Prostate gland (tissue), 2 donors: Measurements from ENCODE around the gene VAC14. TPM values are rescaled to one million over a fixed set of nuclear protein-coding genes. Genes with fewer than 3 reads are reported as not detected.

Experiments used
- DNase-seq: peaks from one replicate; pipeline ENCODE4 v3.0.0-alpha.2; 2019; ENCODE audit warnings: low spot score
- H3K27ac ChIP-seq, 2 donors: fragments of 200-600 bp; sonication (generic); 2 replicates each; pipeline ENCODE4 v1.5.1; 2017 to 2019
- H3K27me3 ChIP-seq: fragments of 200-600 bp; sonication (generic); replicated peaks from 2 replicates; pipeline ENCODE4 v1.5.1; 2019; ENCODE audit not compliant: insufficient read depth
- H3K36me3 ChIP-seq, 2 donors: fragments of 200-600 bp; sonication (generic); 1 replicate in 1 of 2; 2 replicates in 1 of 2; pipeline versions ENCODE4 v1.5.1 to v1.8.1; 2017 to 2019
- H3K4me1 ChIP-seq: fragments of 200-600 bp; sonication (generic); replicated peaks from 2 replicates; pipeline ENCODE4 v1.5.1; 2019
- H3K4me3 ChIP-seq, 2 donors: fragments of 200-600 bp; sonication (generic); 2 replicates each; pipeline ENCODE4 v1.5.1; 2017 to 2019
- H3K9me3 ChIP-seq: fragments of 200-600 bp; sonication (generic); 2 replicates; pipeline ENCODE4 v1.5.1; 2017
- POLR2A ChIP-seq: fragments of 450-650 bp; IDR thresholded peaks from one replicate; pipeline ENCODE4 v1.6.1; 2016; ENCODE audit warnings: antibody characterized with exemption, mild to moderate bottlenecking
- POLR2AphosphoS5 ChIP-seq: sonication (generic); formaldehyde crosslinking; IDR thresholded peaks from one replicate; pipeline ENCODE4 v1.6.1; 2017; ENCODE audit warnings: antibody characterized with exemption
- WGBS: methylation state at CpG from one replicate; pipeline ENCODE4 v1.1.5; 2018; 5-methylcytosine and 5-hydroxymethylcytosine counted together
- intact Hi-C: fragments of 100-400 bp; cut with DNase I; formaldehyde crosslinking; loops from one replicate; pipeline ENCODE4 v1.14.2; 2022
- total RNA-seq, 2 donors: library from RNA; depleted of rRNA; stranded (reverse); fragments of >200 nt; gene quantifications; one replicate each; pipeline ENCODE4 v1.1.0, GENCODE V29; 2016
- TF ChIP-seq, protein P1 (sequence below), 4 experiments: fragments of 200-600 bp in 2 of 4; fragments of 450-650 bp in 2 of 4; sonication (generic) in 2 of 4; IDR thresholded peaks; 1 replicate in 3 of 4; 2 replicates in 1 of 4; pipeline ENCODE4 v1.5.1; 2016 to 2019; ENCODE audit warnings: antibody characterized with exemption in 4 of 4, mild to moderate bottlenecking in 2 of 4, moderate library complexity in 2 of 4

The VAC14 gene
- total RNA-seq, 2 donors from 2014 or later: 30.3 to 66.8 TPM

DNA sequence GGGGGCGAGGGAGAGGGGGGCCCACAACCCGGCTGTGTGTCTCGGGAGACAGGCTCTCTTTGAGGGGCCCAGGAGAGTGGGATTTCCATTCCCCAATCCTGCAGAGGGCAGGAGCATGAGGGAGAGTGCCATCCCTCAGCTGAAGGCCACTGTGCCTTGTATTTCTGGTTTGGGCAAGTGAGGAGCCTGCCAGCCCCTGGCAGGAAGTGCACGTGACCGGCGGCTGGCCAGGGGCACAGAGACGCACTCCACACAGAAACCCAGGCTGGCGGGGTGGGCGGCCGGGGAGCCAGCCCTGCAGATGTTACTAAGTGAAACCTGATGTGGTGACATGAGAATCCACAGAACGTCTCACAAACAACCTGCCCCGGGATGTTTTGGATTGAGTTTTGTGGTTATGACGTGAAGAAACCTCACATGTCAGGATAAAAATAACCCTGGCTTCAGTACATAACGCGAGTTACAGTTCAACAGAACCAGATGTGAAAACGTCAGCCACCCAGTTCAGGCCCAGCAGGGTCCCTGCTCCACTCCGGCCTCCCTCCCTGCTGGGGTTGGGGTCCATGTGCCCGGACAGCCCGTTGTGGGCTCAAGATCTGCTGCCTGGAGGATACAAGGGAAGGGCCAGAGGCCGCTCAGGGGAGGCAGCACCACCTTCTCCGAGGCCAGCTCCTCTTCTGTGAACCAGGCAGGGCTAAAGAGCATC lies 63.4 kb downstream of the VAC14 start:
- Histone ChIP-seq H3K36me3 (no peaks in the 10 kb centered on the region), H3K27me3 (no peaks in the 10 kb centered on the region), H3K4me3 (no peak overlapping the region), H3K4me1 (peaks cover 16% of the 10 kb centered on the region), H3K9me3 (no peaks in the 10 kb centered on the region), H3K27ac (peak overlapping the region; percentile 89 to 93)
- intact Hi-C loops: loop anchor here (2.0 kb wide), 1 partner anchor 57 kb away; no protein-coding TSS in a partner anchor
- peak; percentile 88 for DNase-seq
- 16% methylated on average over 18 of the region's 21 CpGs for WGBS
- TF ChIP-seq POLR2AphosphoS5: peak; percentile 93
- TF ChIP-seq, protein P1, sequence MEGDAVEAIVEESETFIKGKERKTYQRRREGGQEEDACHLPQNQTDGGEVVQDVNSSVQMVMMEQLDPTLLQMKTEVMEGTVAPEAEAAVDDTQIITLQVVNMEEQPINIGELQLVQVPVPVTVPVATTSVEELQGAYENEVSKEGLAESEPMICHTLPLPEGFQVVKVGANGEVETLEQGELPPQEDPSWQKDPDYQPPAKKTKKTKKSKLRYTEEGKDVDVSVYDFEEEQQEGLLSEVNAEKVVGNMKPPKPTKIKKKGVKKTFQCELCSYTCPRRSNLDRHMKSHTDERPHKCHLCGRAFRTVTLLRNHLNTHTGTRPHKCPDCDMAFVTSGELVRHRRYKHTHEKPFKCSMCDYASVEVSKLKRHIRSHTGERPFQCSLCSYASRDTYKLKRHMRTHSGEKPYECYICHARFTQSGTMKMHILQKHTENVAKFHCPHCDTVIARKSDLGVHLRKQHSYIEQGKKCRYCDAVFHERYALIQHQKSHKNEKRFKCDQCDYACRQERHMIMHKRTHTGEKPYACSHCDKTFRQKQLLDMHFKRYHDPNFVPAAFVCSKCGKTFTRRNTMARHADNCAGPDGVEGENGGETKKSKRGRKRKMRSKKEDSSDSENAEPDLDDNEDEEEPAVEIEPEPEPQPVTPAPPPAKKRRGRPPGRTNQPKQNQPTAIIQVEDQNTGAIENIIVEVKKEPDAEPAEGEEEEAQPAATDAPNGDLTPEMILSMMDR (IDR thresholded peaks at IDR 0.05): peak in 1 of 4 experiments; percentile 43
- no peak for TF ChIP-seq POLR2A

DNA sequence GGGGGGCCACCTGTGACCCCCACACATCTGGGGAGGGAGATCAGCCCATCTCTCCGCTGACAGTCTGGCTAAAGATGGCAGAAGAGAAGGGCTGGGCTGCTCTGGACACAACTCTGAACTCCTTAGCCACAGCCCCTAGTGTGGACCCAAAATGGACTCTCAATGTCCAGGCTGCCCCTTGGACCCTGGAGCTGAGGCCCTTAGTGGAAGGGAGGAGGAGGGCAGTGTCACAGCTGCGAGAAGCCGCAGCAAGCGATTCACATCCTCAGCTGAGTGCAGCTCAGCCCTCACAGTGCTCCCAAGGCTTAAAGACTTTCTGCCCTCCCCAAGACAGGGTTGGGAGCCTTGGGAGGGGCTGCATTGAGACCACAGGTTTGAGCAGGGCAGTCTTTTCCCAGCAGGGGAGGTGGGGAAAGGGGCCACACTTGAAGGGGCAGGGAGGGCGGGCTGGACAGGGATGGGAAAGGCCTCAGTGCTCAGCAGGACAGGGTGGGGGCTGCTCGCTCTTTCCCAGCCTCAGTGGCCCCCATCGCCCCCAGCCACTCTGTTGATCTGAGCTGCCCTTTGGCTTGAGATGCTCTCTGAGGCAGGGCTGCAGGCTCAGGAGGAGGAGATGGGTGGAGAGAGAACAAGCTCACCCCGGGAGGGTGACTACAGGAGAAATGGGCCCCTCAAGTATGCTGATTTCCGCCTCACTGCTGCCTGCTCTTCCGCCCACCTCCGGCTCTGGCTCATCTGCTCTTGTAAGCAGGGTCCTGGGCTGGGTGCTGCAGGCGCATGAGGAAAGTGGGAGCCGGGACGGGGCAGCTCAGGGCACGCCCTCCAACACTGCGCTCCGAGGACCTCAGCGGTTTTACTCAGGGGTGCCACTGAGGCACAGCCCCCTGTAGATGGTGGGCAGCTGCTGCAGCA lies 64.2 kb downstream of the VAC14 start:
- Histone ChIP-seq H3K27ac (peak overlapping the region; percentile 89 to 93), H3K4me1 (peaks cover 16% of the 10 kb centered on the region), H3K9me3 (no peaks in the 10 kb centered on the region), H3K4me3 (no peak overlapping the region), H3K27me3 (no peaks in the 10 kb centered on the region), H3K36me3 (no peaks in the 10 kb centered on the region)
- intact Hi-C loops: no loop called here
- TF ChIP-seq, protein P1 (IDR thresholded peaks at IDR 0.05): no peak
- TF ChIP-seq POLR2AphosphoS5: no peak
- TF ChIP-seq POLR2A: no peak
- 76% methylated on average over 18 of the region's 18 CpGs for WGBS
- no peak for DNase-seq

DNA sequence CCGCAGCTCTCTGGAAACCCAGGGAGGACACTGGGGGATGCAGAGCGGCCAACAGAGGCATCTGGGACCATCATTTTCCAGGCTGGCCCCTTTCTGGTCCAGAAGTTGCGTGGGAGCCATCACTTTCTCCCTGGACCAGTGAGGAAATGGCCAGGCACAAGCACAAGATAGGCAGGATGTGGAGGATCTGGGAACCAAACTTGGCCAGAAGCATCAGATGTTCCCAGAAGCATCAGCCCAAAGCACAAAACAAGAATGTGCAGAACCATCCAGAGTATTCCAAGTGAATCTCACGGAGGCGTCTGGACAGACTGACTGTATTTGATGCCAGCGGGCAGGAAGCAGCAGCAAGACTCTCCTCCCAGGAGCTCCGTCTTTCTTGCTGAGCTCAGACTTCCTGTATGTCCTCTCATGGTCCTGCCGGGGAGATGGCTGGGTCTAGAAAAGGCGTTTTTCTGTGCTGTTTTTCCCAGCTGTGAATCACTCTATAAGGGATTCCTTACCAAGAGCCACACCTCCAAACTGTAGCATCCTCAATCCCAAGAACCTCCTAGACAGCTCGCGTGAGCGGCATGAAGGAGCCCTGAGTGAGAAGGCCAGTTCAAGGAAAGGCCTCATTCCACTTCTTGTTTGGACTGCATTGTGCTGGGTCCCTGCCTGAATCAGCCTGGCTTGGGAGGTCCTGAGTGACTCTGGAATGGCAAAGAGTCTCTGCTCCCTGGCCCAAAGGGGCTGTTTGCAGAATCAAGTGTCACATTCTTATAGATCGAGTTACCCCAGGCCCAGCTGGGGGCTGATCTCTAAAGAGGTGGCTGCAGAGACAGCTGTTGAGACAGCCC lies 65.6 kb downstream of the VAC14 start:
- Histone ChIP-seq H3K36me3 (no peaks in the 10 kb centered on the region), H3K27me3 (no peaks in the 10 kb centered on the region), H3K4me3 (no peak overlapping the region), H3K9me3 (no peaks in the 10 kb centered on the region), H3K27ac (peak overlapping the region; percentile 62 to 89), H3K4me1 (peaks cover 16% of the 10 kb centered on the region)
- no peak for DNase-seq
- TF ChIP-seq, protein P1 (IDR thresholded peaks at IDR 0.05): no peak
- TF ChIP-seq POLR2A (no peak), POLR2AphosphoS5 (no peak)
- intact Hi-C loops: no loop called here
- WGBS: 79% methylated on average over 13 of the region's 13 CpGs

DNA sequence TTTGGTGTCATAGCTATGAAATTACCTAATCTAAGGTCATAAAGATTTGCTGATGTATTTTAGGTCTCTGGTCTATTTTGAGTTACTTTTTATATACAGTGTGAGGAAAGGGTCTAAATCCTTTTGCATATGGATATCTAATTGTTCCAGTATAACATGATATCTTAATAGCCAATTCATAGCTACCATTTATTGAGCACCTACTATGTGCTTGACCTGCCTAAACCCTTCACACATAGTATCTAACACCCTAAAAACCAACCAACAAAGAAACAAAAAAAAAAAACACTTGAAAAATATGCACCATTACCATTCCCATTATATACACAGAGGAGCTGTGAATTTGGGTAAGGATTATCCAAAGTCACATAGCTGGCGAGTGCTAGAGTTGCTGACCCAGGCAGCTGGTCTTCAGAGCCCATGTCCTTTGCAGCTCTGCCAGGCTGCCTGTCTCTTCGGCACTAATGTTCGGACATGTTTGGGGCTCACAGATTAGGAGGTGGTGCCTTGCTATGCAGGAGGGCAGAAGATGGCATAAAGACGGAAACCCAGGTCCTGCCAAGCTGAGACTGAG lies 66.3 kb downstream of the VAC14 start:
- intact Hi-C loops: no loop called here
- Histone ChIP-seq H3K4me3 (no peak overlapping the region), H3K4me1 (peaks cover 16% of the 10 kb centered on the region), H3K36me3 (no peaks in the 10 kb centered on the region), H3K27ac (peak overlapping the region; percentile 62 to 89), H3K9me3 (no peaks in the 10 kb centered on the region), H3K27me3 (no peaks in the 10 kb centered on the region)
- 90% methylated on average over 4 of the region's 4 CpGs for WGBS
- TF ChIP-seq POLR2A: no peak
- TF ChIP-seq, protein P1 (IDR thresholded peaks at IDR 0.05): no peak
- no peak for TF ChIP-seq POLR2AphosphoS5
- DNase-seq: no peak
